HuH-7 (cell line): ENCODE data around the gene GNPNAT1.

Experiments
- DNase-seq: peaks from one replicate; pipeline ENCODE4 v3.0.0; 2011; ENCODE audit warnings: low spot score

The GNPNAT1 gene

GRCh38 chr14:52791223-52792096 is at the start of gene GNPNAT1:
GNPNAT1 (minus strand) TSS chr14:52791607; CDS start chr14:52784650, 6,957 bp downstream.
- DNase-seq, result peak; percentile 76

DNA sequence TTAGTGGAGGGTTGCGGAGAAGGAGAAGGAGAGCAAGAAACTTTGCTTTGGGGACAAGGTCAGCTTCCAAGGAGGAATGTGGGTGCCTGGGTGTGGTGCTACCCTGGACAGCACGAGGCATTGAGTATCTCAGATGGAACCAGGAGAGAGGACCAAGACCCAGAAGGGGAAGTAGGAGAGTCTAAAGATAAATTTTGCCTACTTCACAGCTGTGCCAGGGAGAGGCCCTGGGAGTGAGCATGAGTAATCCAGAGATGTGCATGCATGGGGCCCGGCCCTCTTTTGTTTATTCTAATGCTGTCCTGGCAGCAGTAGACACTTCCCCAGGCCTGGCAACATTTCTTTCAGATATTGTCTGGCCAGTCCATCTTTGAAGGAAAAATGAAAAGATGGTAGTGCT is 49.5 kb upstream of the GNPNAT1 start:
- DNase-seq, result no peak

GRCh38 chr14:52837451-52837850 is 46.0 kb upstream of the GNPNAT1 start:
- no peak for DNase-seq

- DNase-seq, result no peak
These were observed 44.7 kb upstream of the GNPNAT1 start for GRCh38 chr14:52836063-52836462.

DNA sequence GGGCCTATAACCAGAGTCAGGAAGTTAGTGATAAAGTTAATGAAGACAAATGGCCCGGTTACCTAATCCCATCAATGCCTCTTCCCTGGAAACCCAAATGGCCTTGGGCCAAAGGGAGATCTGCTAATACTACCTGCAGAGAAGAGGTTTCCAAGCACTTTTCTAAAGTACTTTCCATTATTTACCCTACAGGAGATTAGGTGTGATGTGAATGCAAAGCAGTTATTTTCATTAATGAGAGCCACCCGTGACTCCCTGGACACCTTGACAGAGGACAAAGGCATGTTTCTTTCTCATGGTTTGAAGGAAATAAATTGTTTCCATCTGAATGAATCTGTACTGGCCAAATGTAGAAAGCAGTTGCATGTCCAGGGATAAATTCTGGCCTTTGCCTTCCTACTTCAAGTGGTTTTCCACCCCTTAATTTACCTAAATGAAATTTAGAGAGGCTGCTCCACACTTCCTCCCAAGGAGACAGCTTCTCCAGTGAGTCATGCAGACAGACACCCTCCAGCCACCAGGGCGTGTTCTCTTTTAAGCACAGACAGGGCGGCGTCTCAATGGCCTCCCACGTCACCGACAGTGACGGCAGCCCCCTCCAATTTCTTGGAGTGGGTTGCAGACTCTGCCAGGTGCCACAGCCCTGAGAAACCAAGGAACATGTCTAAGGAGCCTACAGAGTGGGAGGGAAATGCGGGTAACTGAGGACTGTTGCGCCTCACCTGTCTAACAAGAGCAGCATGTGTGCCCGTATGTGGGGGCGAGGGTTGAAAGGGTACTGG is 43.9 kb upstream of the GNPNAT1 start:
- DNase-seq, result no peak

- no peak for DNase-seq
These were observed 43.0 kb upstream of the GNPNAT1 start for GRCh38 chr14:52834440-52834842.

- DNase-seq, result no peak
These were observed 42.5 kb upstream of the GNPNAT1 start for GRCh38 chr14:52833891-52834290.

DNA sequence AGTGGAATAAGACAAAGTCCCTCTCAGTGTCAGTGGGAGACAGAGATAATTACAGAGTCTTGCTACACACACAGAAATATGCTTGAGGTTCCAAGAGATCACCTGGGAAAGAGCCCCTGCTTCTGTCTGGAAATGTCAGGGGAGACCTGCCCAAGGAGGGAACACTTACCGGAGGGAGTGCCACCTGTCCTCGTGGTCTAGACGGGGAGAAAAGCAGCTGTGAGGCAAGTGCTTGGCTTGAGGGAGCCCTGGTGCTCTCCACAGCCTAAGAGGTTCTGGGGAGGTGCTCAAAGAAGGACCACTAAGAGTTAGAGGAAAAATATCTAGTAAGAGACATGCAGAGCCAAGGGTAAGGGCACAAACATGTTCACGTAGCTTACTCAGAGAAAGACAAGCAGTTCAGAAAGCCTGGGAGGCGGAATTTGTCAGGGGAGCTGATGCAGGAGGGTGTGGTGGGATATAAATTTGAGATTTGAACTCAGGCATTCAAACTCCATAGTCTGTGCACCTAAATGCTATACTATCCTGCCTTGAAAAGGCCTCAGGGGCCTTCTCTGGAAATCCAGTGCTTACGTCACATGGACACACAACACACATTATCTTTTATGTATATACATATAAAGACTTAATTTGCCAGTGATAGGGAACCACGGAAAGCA is 38.2 kb upstream of the GNPNAT1 start:
- DNase-seq, result no peak

GRCh38 chr14:52827426-52827825 is 36.0 kb upstream of the GNPNAT1 start:
- no peak for DNase-seq

DNA sequence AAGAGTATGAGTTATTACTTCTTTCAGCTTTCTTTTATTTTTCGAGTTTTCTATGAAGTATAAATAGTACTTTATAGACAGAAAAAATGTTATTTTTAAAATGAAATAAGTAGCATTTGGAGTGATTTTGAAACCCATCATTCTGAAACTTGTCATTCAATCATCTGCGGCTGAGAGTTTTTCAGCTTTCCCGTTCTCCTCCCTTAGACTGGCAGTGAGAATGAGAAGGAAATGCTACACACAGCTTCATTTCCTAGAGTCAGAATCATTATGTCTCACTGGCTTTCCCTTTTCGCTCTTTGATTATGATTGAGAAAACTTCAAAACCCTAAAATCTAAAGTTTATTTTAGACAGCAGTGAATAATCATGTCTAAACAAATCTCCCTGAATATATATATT is 33.7 kb upstream of the GNPNAT1 start:
- no peak for DNase-seq

DNA sequence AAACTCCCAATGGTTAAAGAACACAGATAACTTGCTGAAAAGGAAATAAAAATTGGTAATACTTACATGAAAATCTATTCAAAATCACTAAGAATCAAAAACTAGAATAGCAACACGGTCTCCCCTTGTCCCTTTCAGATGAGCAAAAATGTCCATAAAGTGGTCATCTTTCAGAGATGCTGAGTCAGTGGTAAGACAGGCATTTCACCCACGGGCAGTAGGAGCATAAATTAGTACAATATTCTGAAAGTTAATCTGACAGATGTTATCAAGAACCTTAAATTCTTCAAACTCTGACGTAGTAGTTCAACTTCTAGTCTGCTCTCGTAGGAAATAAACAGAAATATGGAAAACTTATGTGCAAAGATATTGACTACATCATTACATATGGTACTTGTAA is 33.1 kb upstream of the GNPNAT1 start:
- DNase-seq, result no peak

DNA sequence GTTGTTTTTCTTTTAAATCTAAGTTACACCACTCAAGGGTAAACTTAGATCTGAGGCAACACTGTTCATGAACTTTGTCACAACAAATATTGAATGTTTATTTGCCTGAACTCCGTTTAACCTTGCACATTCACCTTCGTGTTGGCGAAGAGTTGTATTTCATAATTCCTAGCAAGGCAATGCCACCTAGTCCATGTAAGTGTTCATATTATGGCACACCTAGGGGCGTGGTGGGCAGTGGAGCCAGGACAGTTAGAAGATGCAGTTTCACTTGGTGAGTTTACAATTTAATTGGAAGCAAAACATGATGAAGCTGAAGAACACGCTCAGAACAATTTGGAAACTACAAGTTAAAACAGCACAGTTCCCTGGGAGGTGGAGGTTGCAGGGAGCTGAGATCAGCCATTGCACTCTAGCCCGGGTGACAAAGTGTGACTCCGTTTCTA is 30.4 kb upstream of the GNPNAT1 start:
- no peak for DNase-seq

DNA sequence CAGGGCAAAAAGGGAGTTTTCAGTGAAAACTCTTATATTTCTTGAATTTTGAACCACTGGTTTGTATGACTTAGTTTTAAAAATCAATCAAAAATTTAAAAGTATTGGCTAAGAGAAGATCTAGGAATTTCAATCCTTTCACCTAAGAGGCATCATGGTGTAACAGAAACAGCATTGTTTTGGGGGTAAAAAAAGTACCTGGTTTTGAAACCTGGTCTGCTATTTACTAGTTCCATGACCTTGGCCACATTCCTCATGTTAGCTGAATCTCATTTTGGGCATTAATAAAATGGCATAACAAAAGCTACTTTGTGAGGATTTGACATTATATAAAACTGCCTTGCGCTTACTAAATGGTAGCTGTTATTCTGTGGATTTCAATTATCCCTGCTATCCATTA is 16.7 kb upstream of the GNPNAT1 start:
- DNase-seq, result no peak

DNA sequence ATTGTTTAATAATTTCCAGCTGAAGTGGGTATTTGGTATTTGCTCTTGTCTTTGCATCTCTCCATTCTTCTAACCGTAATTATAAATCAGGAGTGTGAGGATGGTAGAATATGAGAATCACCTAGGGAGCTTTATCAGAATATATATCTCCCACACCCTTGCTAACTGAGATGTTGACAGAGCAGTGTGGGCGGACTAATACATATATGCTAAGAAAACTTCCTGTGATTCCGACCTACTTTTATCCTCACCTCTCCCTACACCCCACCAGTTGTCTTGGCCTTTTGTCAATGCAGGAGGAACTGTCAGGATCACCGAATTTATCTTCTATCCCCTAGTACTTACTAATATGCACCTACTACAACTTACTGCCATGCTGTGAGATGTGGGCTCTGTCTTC is 14.7 kb upstream of the GNPNAT1 start:
- DNase-seq, result no peak

GRCh38 chr14:52802597-52802996 is 11.2 kb upstream of the GNPNAT1 start:
- DNase-seq, result no peak

DNA sequence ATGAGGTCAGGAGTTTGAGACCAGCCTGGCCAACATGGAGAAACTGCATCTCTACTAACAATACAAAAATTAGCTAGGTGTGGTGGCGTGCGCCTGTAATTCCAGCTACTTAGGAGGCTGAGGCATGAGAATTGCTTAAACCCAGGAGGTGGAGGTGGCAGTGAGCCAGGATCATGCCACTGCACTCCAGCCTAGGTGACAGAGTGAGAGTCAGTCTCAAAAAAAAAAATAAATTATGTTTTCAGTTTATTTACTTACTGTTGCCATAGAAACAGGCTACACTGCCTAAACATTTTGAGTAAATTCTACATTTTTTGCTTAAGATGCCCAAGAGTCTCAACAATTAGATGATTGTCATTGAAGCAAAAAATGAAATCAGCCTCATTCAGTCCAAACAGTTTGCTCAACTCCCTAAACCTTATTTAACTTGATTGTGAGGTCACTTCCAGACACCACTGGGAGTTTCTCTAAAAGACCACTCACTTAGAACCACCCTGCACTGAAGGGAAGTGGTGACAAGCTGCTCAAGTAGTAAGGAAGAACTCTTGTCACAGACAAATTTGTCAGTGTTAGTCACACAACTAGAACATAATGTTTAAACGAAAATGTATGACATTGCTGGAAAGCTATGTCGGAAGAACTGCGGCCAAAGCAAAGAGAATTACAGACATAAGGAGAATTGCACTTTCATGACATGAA is 9.8 kb upstream of the GNPNAT1 start:
- no peak for DNase-seq

GRCh38 chr14:52798826-52799225 is 7.4 kb upstream of the GNPNAT1 start:
- no peak for DNase-seq

DNA sequence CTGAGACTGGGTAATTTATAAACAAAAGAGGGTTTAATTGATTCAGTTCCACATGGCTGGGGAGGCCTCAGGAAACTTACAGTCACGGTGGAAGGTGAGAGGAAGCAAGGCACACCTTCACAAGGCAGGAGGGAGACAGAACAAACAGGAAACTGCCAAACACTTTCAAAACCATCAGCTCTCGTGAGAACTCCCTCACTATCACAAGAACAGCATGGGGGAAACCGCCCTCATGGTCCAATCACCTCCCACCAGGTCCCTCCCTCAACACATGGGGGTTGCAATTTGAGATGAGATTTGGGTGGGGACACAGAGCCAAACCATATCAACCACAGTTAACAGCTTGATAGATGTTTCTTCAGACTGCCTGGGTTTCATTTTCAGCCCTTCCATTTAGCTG is 6.2 kb upstream of the GNPNAT1 start:
- DNase-seq, result no peak

DNA sequence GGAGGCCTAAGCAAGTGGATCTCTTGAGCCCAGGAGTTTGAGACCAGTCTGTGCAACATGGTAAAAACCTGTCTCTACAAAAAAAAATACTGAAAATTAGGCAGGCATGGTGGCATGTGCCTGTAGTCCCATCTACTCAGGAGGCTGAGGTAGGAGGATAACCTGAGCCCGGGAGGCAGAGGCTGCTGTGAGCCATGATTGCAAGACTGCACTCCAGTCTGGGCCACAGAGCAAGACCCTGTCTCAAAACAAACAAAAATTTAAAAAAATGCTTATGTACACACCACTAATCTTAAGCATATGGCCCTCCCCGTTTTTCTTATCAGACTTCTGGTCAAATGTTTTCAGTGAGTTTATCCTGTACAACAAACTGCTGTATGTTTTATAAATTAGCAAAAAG is 1.7 kb upstream of the GNPNAT1 start:
- DNase-seq, result no peak

GRCh38 chr14:52792097-52792415 is 649 bp upstream of the GNPNAT1 start:
- no peak for DNase-seq

GRCh38 chr14:52790756-52791222 is 618 bp downstream of the GNPNAT1 start:
- DNase-seq, result no peak
